AG09309 (cell line): Measurements from ENCODE around the gene OR13J1.
"Not testable (repeated sequence)": the region's sequence is repeated elsewhere in the genome, so short reads cannot be mapped to it uniquely, and the experiment has no call there.

ENCODE experiments used
- DNase-seq: peaks from one replicate; pipeline ENCODE4 v3.0.0-alpha.2; 2010; ENCODE audit warnings: low read depth
- H3K4me3 ChIP-seq: 2 replicates; pipeline ENCODE4 v1.5.1; 2011; ENCODE audit warnings: mild to moderate bottlenecking, low read depth, low read length, moderate library complexity; ENCODE audit not compliant: control insufficient read depth
- TF ChIP-seq, protein P1 (sequence below): IDR thresholded peaks from 2 replicates; pipeline ENCODE4 v1.5.1; 2011; ENCODE audit warnings: mild to moderate bottlenecking, low read depth, low read length, inconsistent platforms; ENCODE audit not compliant: insufficient read depth, control insufficient read depth; ENCODE audit errors: missing control alignments

The OR13J1 gene

DNA sequence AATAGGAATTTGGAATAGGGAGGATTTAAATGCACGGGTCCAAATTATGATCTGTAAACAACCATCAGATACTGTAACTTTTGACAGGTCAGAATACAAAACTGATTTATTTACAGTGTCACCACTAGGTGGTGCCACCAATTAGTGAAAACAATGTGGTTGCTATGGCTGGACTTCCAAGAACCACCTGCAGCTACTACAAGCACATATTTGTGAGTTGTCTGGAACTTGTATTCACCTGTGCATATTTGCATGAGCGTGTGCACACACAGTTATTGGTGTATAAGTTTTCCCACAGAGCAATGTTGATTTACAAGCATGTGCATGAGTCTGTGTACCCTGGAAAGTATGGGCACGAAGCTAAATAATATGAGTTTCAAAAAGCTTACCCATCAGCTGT is 32.8 kb upstream of the OR13J1 start:
- TF ChIP-seq, protein P1, sequence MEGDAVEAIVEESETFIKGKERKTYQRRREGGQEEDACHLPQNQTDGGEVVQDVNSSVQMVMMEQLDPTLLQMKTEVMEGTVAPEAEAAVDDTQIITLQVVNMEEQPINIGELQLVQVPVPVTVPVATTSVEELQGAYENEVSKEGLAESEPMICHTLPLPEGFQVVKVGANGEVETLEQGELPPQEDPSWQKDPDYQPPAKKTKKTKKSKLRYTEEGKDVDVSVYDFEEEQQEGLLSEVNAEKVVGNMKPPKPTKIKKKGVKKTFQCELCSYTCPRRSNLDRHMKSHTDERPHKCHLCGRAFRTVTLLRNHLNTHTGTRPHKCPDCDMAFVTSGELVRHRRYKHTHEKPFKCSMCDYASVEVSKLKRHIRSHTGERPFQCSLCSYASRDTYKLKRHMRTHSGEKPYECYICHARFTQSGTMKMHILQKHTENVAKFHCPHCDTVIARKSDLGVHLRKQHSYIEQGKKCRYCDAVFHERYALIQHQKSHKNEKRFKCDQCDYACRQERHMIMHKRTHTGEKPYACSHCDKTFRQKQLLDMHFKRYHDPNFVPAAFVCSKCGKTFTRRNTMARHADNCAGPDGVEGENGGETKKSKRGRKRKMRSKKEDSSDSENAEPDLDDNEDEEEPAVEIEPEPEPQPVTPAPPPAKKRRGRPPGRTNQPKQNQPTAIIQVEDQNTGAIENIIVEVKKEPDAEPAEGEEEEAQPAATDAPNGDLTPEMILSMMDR: peak; percentile 50
- DNase-seq: no peak
- no peak overlapping the region for H3K4me3 ChIP-seq

DNA sequence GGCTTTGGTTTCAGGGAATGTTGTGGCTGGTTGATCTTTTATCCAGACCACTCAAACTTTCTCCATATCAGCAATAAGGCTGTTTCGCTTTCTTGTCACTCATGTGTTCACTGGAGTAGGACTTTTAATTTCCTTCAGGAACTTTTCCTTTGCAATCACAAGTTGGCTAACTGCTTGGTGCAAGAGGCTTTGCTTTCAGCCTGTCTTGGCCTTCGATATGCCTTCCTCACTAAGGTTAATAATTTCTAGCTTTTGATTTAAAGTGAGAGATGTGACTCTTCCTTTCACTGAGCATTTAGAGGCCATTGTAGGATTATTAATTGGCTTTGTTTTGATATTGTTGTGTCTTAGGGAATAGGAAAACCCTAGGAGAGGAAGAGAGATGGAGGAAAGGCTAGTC is 28.8 kb upstream of the OR13J1 start:
- DNase-seq: no peak
- TF ChIP-seq, protein P1: no peak
- no peak overlapping the region for H3K4me3 ChIP-seq

DNA sequence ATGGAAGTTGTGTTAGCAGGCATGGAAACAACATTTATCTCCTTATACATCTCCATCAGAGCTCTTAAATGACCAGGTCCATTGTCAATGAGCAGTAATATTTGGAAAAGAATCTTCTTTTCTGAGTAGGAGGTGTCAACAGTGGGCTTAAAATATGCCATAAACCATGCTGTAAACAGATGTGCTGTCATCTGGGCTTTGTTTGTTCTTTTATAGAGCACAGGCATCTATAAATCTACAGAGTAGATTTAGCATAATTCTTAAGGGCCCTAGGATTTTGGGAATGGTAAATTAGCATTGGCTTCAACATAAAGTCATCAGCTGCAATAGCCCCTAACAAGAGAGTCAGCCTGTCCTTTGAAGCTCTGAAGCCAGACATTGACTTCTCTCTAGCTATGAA is 28.1 kb upstream of the OR13J1 start:
- no peak for DNase-seq
- no peak overlapping the region for H3K4me3 ChIP-seq
- TF ChIP-seq, protein P1: no peak

DNA sequence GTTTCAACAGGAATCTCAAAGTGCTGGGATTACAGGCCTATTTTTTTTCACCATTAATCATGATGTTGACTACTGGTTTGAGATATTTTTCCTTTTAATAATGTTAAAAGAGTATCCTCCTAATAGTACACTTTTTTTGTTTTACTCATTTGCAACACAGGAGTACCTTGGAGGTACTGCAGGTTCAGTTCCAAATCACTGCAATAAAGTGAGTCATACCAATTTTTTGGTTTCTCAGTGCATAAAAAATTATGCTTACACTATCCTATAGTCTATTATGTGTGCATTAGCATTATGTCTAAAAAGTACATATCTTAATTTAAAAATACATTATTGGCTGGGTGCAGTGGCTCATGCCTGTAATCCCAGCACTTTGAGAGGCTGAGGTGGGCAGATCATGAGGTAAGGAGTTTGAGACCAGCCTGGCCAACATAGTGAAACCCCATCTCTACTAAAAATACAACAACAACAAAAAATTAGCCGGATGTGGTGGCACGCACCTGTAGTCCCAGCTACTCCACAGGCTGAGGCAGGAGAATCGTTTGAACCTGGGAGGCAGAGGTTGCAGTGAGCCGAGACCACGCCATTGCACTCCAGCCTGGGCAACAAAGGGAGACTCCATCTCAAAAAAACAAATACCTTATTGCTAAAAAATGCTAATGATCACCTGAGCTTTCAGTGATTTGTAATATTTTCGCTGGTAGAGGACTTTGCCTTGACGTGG is 27.3 kb upstream of the OR13J1 start:
- DNase-seq, H3K4me3 ChIP-seq: not testable (repeated sequence)

DNA sequence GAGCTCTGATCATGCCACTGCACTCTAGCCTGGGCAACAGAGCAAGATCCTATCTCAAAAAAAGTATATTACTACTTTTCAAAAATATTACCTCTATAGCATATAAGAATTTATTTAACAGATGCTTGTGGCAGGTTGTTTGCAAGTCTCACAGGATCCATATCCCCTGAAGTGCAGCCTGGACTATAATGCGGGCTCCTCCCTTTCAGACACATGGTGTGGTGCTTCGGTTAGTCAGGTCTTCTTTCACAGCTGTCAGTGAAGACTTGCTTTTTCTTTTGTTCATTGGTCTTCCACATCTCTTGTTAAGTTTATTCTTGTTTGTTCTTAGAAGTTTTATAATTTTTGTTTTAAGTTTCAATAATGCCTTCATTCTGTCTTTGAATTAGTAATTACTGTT is 26.4 kb upstream of the OR13J1 start:
- TF ChIP-seq, protein P1: no peak
- H3K4me3 ChIP-seq: no peak overlapping the region
- DNase-seq: no peak

DNA sequence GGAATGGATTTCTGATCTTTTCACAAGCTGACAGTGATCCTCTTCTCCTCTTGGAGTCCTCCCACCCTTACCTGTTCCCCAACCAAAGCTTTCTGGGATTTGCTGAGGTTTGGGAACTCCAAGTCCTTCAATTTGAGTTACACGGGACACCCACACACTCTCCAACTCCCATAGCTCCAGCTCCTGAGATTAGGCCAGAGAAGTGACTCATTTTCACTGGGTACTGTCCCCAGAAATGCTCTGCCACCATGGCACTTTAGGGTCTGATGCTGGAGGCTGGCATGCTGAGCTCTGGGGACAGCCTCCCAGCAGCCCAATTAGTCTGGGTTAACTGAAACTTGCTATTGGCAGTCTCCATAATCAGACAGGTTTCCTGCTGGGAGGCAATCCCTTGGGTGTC is 21.9 kb upstream of the OR13J1 start:
- no peak for DNase-seq
- TF ChIP-seq, protein P1: no peak

DNA sequence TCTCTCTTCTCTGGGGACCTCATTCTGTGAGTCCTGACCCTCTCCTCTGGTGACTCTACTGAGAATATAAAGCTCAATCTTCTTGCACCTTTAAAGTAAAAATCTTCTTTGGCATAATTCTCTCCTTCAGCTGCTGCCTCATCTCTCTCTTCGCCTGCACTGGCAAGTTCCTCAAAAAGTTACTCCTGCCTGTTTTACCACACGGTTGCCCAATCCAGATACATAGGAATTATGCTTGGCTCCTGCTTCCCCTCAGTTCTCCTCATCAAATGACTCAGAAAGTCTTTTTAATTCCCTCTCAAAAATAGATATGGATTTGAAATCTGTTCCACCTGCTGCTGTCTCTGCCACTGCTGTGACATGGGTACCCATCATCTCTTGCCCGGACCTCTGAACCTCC is 21.4 kb upstream of the OR13J1 start:
- H3K4me3 ChIP-seq: no peak overlapping the region
- DNase-seq: no peak
- TF ChIP-seq, protein P1: no peak

More for the DNA sequence above, 21.9 kb upstream of the OR13J1 start:
- H3K4me3 ChIP-seq: no peak overlapping the region

DNA sequence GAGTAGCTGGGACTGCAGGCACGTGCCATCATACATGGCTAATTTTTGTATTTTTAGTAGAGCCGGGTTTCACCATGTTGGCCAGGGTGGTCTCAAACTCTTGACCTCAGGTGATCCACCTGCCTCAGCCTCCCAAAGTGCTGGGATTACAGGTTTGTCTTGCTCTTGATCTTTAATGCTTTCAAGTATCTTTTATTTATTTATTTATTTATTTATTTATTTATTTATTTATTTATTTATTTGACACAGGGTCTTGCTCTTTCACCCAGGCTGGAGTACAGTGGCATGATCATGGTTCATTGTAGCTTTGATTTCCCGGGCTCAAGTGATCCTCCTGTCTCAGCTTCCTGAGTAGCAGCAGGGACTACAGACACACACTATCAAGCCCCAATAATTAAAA is 14.7 kb upstream of the OR13J1 start:
- not testable (repeated sequence) for H3K4me3 ChIP-seq, DNase-seq
